Nephron (organoid): ENCODE results near the gene SETDB1.

Experiments used
- H3K27ac Mint-ChIP-seq, 3 experiments: 2 replicates each; pipeline ENCODE4 v1.8.0; 2020; ENCODE audit warnings: mixed read lengths in 3 of 3, mild to moderate bottlenecking in 2 of 3, moderate library complexity in 1 of 3
- H3K27me3 Mint-ChIP-seq: 2 replicates; pipeline ENCODE4 v1.8.0; 2021; ENCODE audit warnings: low read depth, mild to moderate bottlenecking, moderate library complexity, mixed read lengths
- H3K36me3 Mint-ChIP-seq: 2 replicates; pipeline ENCODE4 v1.8.0; 2020; ENCODE audit warnings: low read depth, mixed read lengths
- H3K4me1 Mint-ChIP-seq: 2 replicates; pipeline ENCODE4 v1.8.0; 2020; ENCODE audit warnings: mixed read lengths
- H3K4me3 Mint-ChIP-seq, 3 experiments: 2 replicates each; pipeline ENCODE4 v1.8.0; 2020; ENCODE audit warnings: mild to moderate bottlenecking in 3 of 3, mixed read lengths in 3 of 3, moderate library complexity in 2 of 3
- H3K9me3 Mint-ChIP-seq: 2 replicates; pipeline ENCODE4 v1.8.0; 2020; ENCODE audit warnings: mixed read lengths
- TF ChIP-seq, protein P1 (sequence below), 3 experiments: fragments of 200-600 bp; sonication (generic); IDR thresholded peaks; one replicate each; pipeline ENCODE4 v1.5.0; 2021; ENCODE audit warnings: antibody characterized with exemption in 3 of 3; ENCODE audit not compliant: unreplicated experiment in 3 of 3

The SETDB1 gene

DNA sequence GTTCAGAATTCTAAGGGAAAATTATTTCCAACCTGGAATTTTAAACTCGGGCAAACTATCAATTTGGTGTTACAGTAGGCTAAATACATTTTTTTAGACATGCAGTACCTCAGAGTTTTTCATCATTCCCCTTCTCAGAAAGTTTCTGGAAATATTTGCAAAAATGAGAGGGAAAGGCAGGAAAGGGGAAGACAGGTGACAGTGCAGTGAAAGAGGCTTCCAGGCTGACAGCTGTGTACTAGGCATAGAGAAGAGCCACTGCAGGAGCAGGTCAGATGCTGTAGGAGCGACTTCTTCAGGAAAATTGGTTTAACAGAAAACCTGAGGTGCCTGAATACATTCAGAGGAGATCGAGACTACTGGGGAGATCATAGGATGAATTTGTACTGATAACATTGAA, 28.5 kb downstream of the SETDB1 start:
- no peak overlapping the region for H3K4me3 Mint-ChIP-seq
- peaks cover 82% of the 10 kb centered on the region for H3K36me3 Mint-ChIP-seq
- H3K27me3 Mint-ChIP-seq = no peaks in the 10 kb centered on the region
- no peaks in the 10 kb centered on the region for H3K4me1 Mint-ChIP-seq
- H3K27ac Mint-ChIP-seq = no peak overlapping the region
- TF ChIP-seq, protein P1, sequence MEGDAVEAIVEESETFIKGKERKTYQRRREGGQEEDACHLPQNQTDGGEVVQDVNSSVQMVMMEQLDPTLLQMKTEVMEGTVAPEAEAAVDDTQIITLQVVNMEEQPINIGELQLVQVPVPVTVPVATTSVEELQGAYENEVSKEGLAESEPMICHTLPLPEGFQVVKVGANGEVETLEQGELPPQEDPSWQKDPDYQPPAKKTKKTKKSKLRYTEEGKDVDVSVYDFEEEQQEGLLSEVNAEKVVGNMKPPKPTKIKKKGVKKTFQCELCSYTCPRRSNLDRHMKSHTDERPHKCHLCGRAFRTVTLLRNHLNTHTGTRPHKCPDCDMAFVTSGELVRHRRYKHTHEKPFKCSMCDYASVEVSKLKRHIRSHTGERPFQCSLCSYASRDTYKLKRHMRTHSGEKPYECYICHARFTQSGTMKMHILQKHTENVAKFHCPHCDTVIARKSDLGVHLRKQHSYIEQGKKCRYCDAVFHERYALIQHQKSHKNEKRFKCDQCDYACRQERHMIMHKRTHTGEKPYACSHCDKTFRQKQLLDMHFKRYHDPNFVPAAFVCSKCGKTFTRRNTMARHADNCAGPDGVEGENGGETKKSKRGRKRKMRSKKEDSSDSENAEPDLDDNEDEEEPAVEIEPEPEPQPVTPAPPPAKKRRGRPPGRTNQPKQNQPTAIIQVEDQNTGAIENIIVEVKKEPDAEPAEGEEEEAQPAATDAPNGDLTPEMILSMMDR (IDR thresholded peaks at IDR 0.05; ENCODE audit: unreplicated experiment in 3 of 3) = no peak
- H3K9me3 Mint-ChIP-seq = no peaks in the 10 kb centered on the region

GRCh38 chr1:150955280-150955679, 29.1 kb downstream of the SETDB1 start:
- TF ChIP-seq, protein P1 (IDR thresholded peaks at IDR 0.05; ENCODE audit: unreplicated experiment in 3 of 3) = no peak
- no peaks in the 10 kb centered on the region for H3K4me1 Mint-ChIP-seq
- H3K27ac Mint-ChIP-seq = no peak overlapping the region
- no peaks in the 10 kb centered on the region for H3K27me3 Mint-ChIP-seq
- no peaks in the 10 kb centered on the region for H3K9me3 Mint-ChIP-seq
- H3K36me3 Mint-ChIP-seq = peaks cover 82% of the 10 kb centered on the region
- H3K4me3 Mint-ChIP-seq = no peak overlapping the region

DNA sequence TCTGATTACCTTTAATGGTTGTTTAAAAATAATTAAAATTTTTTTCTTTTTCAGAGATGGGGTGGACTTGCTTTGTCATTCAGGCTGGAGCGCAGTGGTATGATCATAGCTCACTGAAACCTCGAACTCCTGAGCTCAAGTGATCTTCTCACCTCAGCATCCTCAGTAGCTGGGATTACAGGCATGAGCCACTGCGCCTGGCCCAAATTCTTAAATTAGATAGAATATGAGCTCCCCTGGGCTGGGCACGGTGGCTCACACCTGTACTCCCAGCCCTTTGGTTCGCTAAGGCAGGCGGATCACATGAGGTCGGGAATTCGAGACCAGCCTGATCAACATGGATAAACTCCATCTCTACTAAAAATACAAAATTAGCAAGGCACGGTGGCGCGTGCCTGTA, 31.5 kb downstream of the SETDB1 start:
- no peaks in the 10 kb centered on the region for H3K9me3 Mint-ChIP-seq
- peaks cover 82% of the 10 kb centered on the region for H3K36me3 Mint-ChIP-seq
- no peak overlapping the region for H3K27ac Mint-ChIP-seq
- H3K4me1 Mint-ChIP-seq = no peaks in the 10 kb centered on the region
- no peak overlapping the region for H3K4me3 Mint-ChIP-seq
- H3K27me3 Mint-ChIP-seq = no peaks in the 10 kb centered on the region
- TF ChIP-seq, protein P1 (IDR thresholded peaks at IDR 0.05; ENCODE audit: unreplicated experiment in 3 of 3) = no peak

DNA sequence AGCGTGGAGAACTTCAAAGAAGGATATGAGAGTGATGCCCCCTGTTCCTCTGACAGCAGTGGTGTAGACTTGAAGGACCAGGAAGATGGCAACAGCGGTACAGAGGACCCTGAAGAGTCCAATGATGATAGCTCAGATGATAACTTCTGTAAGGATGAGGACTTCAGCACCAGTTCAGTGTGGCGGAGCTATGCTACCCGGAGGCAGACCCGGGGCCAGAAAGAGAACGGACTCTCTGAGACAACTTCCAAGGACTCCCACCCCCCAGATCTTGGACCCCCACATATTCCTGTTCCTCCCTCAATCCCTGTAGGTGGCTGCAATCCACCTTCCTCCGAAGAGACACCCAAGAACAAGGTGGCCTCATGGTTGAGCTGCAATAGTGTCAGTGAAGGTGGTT, 34.5 kb downstream of the SETDB1 start:
- Mint-ChIP-seq H3K27me3 (no peaks in the 10 kb centered on the region), H3K27ac (no peak overlapping the region), H3K9me3 (no peaks in the 10 kb centered on the region), H3K36me3 (peaks cover 87% of the 10 kb centered on the region), H3K4me3 (no peak overlapping the region), H3K4me1 (no peaks in the 10 kb centered on the region)
- TF ChIP-seq, protein P1 (IDR thresholded peaks at IDR 0.05; ENCODE audit: unreplicated experiment in 3 of 3) = no peak

DNA sequence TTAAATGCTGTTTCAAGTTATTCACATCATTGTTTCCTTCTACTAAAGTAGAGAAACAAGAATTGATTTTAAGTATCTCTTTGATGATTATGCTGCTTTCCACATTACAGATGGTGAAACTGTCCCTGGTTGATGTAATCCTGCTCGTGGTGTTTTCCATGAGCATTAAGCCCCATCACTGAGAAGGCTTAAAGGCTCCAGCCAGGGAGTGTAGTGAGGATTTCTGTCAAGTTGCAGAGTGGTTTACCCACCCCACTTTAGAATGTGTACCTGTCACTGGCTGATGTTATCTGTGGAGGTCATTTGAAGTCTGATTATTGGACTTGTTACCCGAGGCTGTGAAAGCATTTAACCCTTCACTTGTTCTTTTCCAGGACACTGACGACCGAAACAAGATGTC, 35.6 kb downstream of the SETDB1 start:
- TF ChIP-seq, protein P1 (IDR thresholded peaks at IDR 0.05; ENCODE audit: unreplicated experiment in 3 of 3) = no peak
- Mint-ChIP-seq H3K4me1 (no peaks in the 10 kb centered on the region), H3K36me3 (peaks cover 90% of the 10 kb centered on the region), H3K4me3 (no peak overlapping the region), H3K27me3 (no peaks in the 10 kb centered on the region), H3K9me3 (no peaks in the 10 kb centered on the region), H3K27ac (no peak overlapping the region)

- TF ChIP-seq, protein P1 (IDR thresholded peaks at IDR 0.05; ENCODE audit: unreplicated experiment in 3 of 3) = no peak
- H3K36me3 Mint-ChIP-seq = peaks cover 94% of the 10 kb centered on the region
- H3K27ac Mint-ChIP-seq = peak overlapping the region in 1 of 3 experiments; percentile 23
- no peaks in the 10 kb centered on the region for H3K9me3 Mint-ChIP-seq
- H3K4me3 Mint-ChIP-seq = no peak overlapping the region
- H3K4me1 Mint-ChIP-seq = no peaks in the 10 kb centered on the region
- H3K27me3 Mint-ChIP-seq = no peaks in the 10 kb centered on the region
These were observed 37.4 kb downstream of the SETDB1 start for GRCh38 chr1:150963321-150964163.
